Measurements from ENCODE around the gene ARL5A.

DNA sequence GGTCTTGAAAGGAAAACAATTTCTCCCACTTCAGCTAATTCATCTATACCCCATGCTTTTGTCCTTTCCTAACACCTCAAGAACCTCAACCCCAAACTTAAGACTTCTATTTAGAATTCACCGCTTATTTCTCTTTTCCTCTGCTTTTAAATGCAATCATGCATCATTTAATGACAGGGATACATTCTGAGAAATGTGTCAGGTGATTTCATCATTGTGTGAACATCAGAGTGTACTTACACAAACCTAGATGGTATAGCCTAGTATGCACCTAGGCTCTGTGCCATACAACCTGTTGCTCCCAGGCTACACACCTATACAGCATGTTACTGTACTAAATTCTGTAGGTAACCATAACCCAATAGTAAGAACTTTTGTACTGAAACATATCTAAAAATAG lies 22.9 kb downstream of the ARL5A start:
- TF ChIP-seq, protein P1, sequence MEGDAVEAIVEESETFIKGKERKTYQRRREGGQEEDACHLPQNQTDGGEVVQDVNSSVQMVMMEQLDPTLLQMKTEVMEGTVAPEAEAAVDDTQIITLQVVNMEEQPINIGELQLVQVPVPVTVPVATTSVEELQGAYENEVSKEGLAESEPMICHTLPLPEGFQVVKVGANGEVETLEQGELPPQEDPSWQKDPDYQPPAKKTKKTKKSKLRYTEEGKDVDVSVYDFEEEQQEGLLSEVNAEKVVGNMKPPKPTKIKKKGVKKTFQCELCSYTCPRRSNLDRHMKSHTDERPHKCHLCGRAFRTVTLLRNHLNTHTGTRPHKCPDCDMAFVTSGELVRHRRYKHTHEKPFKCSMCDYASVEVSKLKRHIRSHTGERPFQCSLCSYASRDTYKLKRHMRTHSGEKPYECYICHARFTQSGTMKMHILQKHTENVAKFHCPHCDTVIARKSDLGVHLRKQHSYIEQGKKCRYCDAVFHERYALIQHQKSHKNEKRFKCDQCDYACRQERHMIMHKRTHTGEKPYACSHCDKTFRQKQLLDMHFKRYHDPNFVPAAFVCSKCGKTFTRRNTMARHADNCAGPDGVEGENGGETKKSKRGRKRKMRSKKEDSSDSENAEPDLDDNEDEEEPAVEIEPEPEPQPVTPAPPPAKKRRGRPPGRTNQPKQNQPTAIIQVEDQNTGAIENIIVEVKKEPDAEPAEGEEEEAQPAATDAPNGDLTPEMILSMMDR (IDR thresholded peaks at IDR 0.05), result no peak
- TF ChIP-seq POLR2A (IDR thresholded peaks at IDR 0.05) (no peak), EP300 (IDR thresholded peaks at IDR 0.05) (no peak)

Data from ovary (tissue), 3 donors.